SU-DHL-6 (cell line): ENCODE measurements around the gene CNTN4.

Source experiments
- CTCF ChIP-seq: fragments of 200-600 bp; sonication (generic); IDR thresholded peaks from one replicate; pipeline ENCODE4 v1.5.1; 2017; ENCODE audit warnings: antibody characterized with exemption, mild to moderate bottlenecking, low read length, moderate library complexity; ENCODE audit not compliant: insufficient read depth, poor library complexity, severe bottlenecking
- EZH2phosphoT487 ChIP-seq: fragments of 200-600 bp; sonication (generic), shearing (Covaris generic); conservative IDR thresholded peaks from 2 replicates; pipeline ENCODE4 v1.6.1; 2018; ENCODE audit warnings: mild to moderate bottlenecking, antibody characterized with exemption, low read length, moderate library complexity, mixed read lengths

- no peak for TF ChIP-seq CTCF
- no peak for TF ChIP-seq EZH2phosphoT487
These were observed 342.9 kb downstream of the CNTN4 start for GRCh38 chr3:2441558-2441957.
